SHP77 treated with DMSO at 0.1 percent for 48 hours (cell line): ENCODE measurements around the gene DENND1A.
A peak's percentile ranks its signal among the peaks of the same experiment; 100 is the strongest.

Source experiments
- DNase-seq: peaks from one replicate; lab custom pipeline; 2025; lab: John Stamatoyannopoulos, UW

The DENND1A gene

GRCh38 chr9:123865226-123866000 is 64.5 kb downstream of the DENND1A start:
- DNase-seq: no peak

GRCh38 chr9:123864251-123864650 is 65.7 kb downstream of the DENND1A start:
- DNase-seq: no peak

GRCh38 chr9:123863164-123863855 is 66.6 kb downstream of the DENND1A start:
- no peak for DNase-seq

DNA sequence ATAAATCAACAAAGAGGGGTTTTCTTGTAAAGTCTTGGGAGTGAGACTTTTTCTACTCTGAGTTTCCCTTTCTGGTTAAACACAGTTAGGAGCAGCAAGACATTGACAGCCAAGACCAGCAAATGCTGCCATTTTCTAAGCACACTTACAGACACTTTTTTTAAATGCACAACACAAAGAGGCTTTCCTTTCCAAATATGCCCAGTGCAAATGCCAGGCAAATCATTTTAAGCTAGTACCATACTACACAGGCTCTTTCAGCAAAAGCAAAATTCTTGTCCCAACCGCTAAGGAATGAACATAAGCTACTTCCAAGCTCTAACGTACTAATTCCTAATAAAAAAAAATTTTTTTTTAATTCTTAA is 68.2 kb downstream of the DENND1A start:
- DNase-seq: no peak

- DNase-seq: no peak
Observed at GRCh38 chr9:123861086-123861755, 68.7 kb downstream of the DENND1A start.

DNA sequence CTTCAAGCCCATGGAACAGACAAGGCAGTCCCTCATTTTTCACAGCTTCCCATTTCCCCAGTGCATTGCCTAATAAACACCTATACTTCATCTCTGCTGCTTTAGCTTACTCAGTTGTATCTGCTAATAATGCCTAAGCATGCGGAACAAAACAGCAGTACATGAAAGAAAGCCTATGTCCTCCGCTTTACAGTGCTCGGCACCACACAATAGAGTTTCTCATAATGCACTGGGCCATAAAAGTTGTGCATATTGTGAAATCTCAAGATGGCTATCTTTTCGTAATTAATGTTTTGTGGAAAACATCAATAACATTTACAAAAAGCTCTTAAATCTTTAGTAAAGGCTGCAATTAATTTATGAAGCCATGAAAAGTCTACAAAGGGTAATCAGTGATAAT is 69.3 kb downstream of the DENND1A start:
- no peak for DNase-seq

GRCh38 chr9:123852403-123852802 is 77.5 kb downstream of the DENND1A start:
- DNase-seq: no peak

DNA sequence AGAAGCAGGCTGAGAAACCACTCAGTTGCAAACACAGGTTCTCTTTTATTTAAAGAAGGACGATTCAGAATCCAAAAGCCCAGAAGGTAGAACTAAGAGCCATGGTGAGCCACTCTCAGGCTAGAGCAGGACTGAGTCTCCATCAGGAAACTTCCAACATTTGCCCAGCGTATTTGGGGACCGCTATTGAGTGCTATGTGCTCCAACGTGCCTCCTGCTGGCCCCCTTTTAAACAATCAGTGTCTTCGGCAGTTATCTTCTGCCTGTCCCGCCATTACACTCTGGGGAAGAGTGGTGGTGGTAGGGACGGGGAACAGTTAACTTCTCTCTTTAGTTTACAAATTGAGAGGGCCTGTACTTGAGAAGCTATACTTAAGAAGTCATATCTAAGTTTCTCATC is 78.1 kb downstream of the DENND1A start:
- DNase-seq: no peak

- DNase-seq: no peak
Observed at GRCh38 chr9:123848447-123849085, 81.4 kb downstream of the DENND1A start.

GRCh38 chr9:123846966-123847365 is 83.0 kb downstream of the DENND1A start:
- no peak for DNase-seq

DNA sequence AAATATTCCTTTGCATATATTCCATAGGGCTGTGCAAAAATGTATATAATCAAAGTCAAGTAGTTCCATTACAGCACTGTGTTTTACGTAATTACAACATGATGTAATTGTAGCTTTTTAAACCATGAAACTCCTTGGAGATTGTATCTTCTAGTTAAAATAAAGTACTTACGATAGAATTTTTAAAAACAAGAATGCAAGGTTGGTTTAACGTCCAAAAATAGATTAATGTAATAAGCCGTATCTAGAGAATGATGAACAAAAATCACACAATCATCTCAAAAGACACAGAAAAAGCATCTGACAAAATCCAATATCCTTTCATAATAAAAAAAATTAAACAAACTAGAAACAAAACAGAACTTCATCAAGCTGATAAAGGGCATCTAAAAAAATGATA is 86.2 kb downstream of the DENND1A start:
- DNase-seq: no peak

DNA sequence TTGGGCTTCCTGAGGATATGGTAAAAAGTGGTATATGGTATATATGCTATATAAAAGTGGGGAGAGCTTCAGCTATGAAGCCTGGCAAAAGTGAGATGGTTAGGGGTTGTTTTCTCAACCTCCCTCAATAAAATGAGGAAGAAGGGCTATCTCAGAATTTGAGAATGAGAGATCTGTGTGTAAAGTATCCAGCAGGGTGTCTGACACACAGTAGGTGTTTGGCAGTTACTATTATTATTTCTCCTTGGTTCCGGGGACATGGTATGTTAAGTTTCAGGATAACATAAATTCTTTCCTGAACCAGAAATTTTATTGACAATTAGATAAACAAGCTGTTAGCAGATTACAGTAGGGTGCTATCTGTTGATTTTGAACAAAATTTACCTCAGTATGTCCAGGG is 94.1 kb downstream of the DENND1A start:
- DNase-seq: no peak

- DNase-seq: no peak
Observed at GRCh38 chr9:123834889-123835562, 94.9 kb downstream of the DENND1A start.

DNA sequence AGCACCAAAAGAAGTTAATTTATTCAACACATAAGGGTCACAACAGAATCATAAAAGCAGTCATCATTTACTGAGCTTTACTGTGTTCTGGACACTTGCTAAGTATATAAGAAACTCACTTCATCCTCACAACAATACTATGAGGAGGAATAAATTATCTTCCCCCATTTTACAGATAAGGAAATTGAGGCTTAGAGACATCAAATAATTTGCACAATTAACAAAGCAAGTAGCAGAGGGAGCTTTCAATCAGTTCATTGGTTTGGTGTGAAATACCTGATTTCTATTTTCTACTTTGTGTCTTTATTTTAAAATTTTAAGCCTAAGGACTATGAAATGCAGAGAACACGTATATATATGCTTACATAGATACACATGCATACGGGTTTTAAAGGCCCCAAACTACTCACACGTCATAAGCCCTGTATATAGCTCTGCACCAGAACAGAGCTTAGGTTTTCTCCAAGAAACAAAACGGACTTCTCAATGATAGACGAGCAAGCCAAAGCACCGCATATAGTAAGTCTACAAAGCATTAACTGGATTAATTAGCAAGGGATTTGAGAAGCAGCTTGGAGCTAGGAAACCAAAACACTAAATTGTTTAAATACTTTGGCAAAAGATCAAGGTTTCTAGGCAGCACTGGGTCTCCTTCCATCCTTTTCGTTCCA is 95.6 kb downstream of the DENND1A start:
- DNase-seq: no peak

DNA sequence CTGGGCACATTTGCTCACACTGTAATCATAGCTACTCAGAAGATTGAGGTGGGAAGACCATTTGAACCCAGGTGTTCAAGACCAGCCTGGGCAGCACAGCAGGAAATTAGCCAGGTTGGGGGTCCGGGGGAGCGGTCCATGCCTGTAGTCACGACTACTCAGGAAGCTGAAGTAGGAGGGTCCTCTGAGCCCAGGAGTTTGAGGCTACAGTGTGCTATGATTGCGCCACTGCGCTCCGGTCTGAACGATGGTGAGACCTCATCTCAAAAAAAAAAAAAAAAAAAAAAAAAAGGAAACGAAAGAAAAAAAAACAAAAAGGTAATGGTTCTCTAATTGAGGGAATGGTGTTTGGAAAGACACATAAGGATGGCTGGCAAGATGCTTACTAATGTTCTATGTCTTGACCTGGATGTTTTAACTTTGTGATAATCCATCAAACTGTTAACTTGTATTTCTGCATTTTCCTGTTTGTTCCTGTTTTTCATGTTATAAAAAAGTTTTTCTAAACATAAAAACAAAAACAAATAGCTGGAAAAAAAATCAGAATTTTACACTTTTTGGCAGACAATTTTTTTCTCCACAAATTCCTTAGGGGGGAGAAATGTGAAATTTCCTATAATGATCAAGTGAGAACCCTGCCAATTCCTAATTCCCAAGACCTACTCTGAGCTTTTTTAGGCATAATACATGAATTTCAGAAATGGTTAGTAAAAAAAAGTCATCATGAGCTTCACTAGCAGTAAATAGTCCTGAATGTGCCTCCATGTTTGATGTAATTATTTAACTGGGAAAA is 96.9 kb downstream of the DENND1A start:
- no peak for DNase-seq

- DNase-seq: no peak
Observed at GRCh38 chr9:123832176-123832575, 97.8 kb downstream of the DENND1A start.

DNA sequence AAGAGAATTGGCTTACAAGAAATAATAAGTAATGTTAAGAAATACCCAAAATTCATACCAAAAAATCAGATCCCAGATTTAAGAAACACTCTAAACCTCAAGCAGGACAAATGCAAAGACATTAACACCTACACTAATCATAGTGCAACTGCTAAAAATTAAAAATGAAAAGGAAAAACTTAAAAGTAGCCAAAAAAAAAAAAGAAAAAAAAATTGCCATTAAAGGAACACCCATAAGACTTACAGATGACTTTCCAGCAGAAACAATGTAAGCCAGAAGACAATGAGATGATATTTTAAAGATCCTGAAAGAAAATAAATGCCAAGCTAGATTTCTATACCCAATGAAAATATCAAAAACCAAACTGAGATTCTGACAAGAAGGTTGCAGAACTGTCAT is 101.5 kb downstream of the DENND1A start:
- DNase-seq: no peak

- DNase-seq: peak; percentile 31
Observed at GRCh38 chr9:123825342-123826060, 104.4 kb downstream of the DENND1A start.

DNA sequence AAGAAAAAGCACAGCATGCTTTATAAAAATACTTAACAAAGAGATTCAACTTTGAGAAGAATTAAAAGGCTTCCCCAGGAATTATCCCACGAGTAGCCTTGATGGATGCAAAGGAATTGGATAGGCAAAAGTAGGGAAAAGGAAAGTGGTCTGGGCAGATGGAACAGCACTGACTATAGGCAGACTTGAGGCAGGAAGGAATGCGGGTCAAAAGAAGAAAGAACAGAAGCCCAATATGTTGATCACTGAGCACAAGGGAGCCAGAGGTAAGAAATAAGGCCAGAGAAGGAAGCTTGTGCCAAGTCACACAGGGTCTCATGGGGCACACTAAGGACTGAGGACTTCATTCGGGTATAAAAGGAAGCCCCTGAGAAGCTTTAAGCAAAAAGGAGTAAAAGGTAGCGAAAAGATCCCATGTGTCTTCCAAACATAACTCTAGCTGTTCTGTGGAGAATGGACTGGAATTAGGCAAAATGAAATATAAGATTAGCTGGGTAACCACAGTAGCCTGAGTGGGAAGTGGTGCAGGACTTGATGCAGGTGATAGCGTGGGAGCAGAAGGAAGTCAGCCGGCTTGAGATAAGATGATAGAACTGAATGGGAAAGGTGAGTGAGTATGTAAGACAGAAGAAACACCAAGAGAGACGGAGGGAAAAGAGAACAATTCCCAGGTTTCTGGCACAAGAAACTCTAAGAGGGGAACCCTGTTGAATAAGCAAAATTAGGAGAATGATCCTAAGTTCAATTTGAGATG is 106.6 kb downstream of the DENND1A start:
- no peak for DNase-seq
